ENCODE results near the gene RPP25L.

The RPP25L gene

DNA sequence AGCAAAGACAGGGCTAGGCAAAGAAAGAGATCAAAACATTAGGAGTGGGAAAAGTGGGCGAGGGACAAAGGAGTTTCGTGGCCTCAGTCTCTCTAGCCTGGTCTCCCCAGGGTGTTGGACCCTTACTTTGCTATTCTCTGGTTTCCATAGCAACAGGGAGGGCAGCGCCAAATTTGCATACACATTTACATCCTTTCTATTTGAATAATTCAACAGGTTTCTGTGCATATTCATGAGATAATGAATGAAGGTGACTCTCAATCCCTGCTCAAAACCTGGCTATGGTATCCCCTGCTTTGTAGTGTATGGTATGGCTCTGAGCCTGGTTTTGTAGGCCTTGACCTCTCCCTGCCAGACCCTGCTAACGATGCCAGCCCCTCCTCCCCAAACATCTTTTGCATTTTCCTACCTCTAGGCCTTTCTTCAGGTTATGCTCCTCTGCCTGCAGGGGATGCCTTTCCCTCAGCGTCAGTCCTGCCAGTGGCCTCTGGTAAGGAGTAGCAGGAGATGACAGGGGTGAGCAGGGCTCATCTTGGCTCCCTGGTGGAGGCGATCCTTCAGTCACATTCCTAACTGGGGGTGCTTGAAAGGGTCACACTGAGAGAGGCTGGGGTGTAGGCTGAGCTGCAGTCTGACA is 9.8 kb downstream of the RPP25L start:
- peaks cover 1% of the 10 kb centered on the region for H3K27me3 ChIP-seq (replicated peaks; ENCODE audit: control insufficient read depth, insufficient read depth, low read length)
- TF ChIP-seq, protein P1, sequence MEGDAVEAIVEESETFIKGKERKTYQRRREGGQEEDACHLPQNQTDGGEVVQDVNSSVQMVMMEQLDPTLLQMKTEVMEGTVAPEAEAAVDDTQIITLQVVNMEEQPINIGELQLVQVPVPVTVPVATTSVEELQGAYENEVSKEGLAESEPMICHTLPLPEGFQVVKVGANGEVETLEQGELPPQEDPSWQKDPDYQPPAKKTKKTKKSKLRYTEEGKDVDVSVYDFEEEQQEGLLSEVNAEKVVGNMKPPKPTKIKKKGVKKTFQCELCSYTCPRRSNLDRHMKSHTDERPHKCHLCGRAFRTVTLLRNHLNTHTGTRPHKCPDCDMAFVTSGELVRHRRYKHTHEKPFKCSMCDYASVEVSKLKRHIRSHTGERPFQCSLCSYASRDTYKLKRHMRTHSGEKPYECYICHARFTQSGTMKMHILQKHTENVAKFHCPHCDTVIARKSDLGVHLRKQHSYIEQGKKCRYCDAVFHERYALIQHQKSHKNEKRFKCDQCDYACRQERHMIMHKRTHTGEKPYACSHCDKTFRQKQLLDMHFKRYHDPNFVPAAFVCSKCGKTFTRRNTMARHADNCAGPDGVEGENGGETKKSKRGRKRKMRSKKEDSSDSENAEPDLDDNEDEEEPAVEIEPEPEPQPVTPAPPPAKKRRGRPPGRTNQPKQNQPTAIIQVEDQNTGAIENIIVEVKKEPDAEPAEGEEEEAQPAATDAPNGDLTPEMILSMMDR (IDR thresholded peaks at IDR 0.05; ENCODE audit: insufficient read depth, low read length, poor library complexity, severe bottlenecking), result no peak
- DNase-seq (ENCODE audit: extremely low read depth, insufficient read length), result no peak
- no peak overlapping the region for H3K4me3 ChIP-seq (replicated peaks; ENCODE audit: low read depth, low read length)
- no peaks in the 10 kb centered on the region for H3K36me3 ChIP-seq (ENCODE audit: control insufficient read depth, insufficient read depth, low read length)

- DNase-seq (ENCODE audit: extremely low read depth, insufficient read length), result no peak
- Histone ChIP-seq H3K27me3 (replicated peaks; ENCODE audit: control insufficient read depth, insufficient read depth, low read length) (peaks cover 1% of the 10 kb centered on the region), H3K36me3 (ENCODE audit: control insufficient read depth, insufficient read depth, low read length) (no peaks in the 10 kb centered on the region), H3K4me3 (replicated peaks; ENCODE audit: low read depth, low read length) (no peak overlapping the region)
- TF ChIP-seq, protein P1 (IDR thresholded peaks at IDR 0.05; ENCODE audit: insufficient read depth, low read length, poor library complexity, severe bottlenecking), result no peak
Measured at GRCh38 chr9:34600908-34601307, 11.0 kb downstream of the RPP25L start.

- H3K36me3 ChIP-seq (ENCODE audit: control insufficient read depth, insufficient read depth, low read length), result no peaks in the 10 kb centered on the region
- no peak overlapping the region for H3K4me3 ChIP-seq (replicated peaks; ENCODE audit: low read depth, low read length)
- no peak for DNase-seq (ENCODE audit: extremely low read depth, insufficient read length)
- TF ChIP-seq, protein P1 (IDR thresholded peaks at IDR 0.05; ENCODE audit: insufficient read depth, low read length, poor library complexity, severe bottlenecking), result no peak
- H3K27me3 ChIP-seq (replicated peaks; ENCODE audit: control insufficient read depth, insufficient read depth, low read length), result peaks cover 1% of the 10 kb centered on the region
Measured at GRCh38 chr9:34599546-34599945, 12.4 kb downstream of the RPP25L start.

- DNase-seq (ENCODE audit: extremely low read depth, insufficient read length), result no peak
- Histone ChIP-seq H3K27me3 (replicated peaks; ENCODE audit: control insufficient read depth, insufficient read depth, low read length) (peaks cover 4% of the 10 kb centered on the region), H3K36me3 (ENCODE audit: control insufficient read depth, insufficient read depth, low read length) (no peaks in the 10 kb centered on the region), H3K4me3 (replicated peaks; ENCODE audit: low read depth, low read length) (no peak overlapping the region)
- TF ChIP-seq, protein P1 (IDR thresholded peaks at IDR 0.05; ENCODE audit: insufficient read depth, low read length, poor library complexity, severe bottlenecking), result no peak
Measured at GRCh38 chr9:34594177-34594576, 17.7 kb downstream of the RPP25L start.

DNA sequence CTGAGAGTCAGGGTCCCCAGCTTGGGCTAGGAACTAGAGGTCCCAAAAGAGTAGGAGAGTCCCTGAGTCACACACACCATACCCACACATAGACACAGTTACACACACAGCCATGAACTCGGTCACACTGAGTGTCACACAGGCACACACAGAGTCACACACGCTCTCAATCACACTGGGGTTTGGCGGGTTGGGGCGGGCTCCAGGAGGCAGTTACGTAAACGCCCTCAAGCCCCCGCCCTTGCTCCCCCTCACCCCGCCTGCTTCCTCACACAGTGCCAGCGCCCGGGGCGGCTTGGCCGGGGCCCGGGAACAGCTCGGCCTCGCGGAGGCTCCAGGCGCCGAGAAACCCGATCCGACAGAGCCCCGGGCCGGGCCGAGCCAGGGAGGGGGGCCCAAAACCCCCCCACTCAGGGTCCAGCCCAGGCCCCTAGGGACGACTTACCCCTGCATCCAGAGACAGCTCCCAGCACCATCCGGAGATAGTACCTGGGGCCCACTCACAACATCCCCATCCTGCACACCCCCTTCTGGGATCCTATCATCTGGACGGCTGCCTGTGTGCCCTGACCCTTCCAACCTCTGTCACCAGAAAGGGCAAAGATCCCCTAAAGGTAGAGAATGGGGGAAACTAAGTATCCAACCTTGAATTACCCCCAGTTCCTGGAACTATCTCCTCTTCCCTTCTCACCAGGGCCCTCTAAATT is 18.8 kb downstream of the RPP25L start:
- TF ChIP-seq, protein P1 (IDR thresholded peaks at IDR 0.05; ENCODE audit: insufficient read depth, low read length, poor library complexity, severe bottlenecking), result no peak
- H3K36me3 ChIP-seq (ENCODE audit: control insufficient read depth, insufficient read depth, low read length), result no peaks in the 10 kb centered on the region
- no peak for DNase-seq (ENCODE audit: extremely low read depth, insufficient read length)
- peaks cover 7% of the 10 kb centered on the region for H3K27me3 ChIP-seq (replicated peaks; ENCODE audit: control insufficient read depth, insufficient read depth, low read length)
- H3K4me3 ChIP-seq (replicated peaks; ENCODE audit: low read depth, low read length), result no peak overlapping the region
